ENCODE results near the gene C22orf23.

C22orf23 gene

DNA sequence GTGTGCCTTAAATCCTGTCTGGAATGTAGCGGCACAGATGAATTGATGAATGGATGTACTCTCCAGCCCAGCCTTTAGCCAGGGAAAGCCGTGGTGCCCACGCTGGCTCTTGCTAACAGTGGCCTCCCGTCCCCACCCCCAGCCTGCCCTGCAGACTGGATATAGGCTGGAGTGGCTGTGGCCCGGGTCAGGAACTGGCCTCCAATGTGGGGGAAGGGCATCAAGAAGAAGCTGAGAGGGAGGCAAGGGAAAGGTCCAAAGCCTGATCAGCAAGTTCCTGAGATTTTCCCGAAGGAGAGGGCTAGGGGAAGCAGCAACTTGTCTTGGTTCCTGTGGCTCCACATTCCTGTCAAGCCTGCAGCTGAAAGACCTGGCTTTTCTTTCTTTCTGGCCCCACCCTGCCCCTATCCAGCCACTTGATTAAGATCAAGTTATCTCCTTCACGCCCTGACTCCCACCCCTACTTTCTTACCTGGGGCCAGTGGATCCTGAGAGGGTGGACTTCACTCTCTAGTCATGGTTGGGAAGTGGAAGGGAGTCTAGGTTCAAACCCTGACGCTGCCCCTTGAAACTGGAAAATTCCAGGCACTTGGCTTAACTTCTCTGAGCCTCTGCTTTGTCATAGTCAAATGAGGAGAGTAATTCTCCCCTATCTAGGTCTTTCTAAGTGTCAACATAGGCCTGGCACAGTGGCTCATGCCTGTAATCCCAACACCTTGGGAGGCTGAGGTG is 58.3 kb downstream of the C22orf23 start:
- TF ChIP-seq ZNF274 (IDR thresholded peaks at IDR 0.05; ENCODE audit: low read depth, low read length): no peak
- H3K4me3 ChIP-seq (ENCODE audit: low read length): no peak overlapping the region

- no peak for TF ChIP-seq ZNF274 (IDR thresholded peaks at IDR 0.05; ENCODE audit: low read depth, low read length)
- H3K4me3 ChIP-seq (ENCODE audit: low read length): no peak overlapping the region
Observed at GRCh38 chr22:37893583-37893983, 59.8 kb downstream of the C22orf23 start.

Data from GM08714 (cell line).